AG04449 (cell line): ENCODE results near the gene CENPV.

Experiments
- CTCF ChIA-PET: fragments of 350-600 bp; formaldehyde crosslinking; extraction: SDS; loops from one replicate; lab custom pipeline; 2021; ENCODE audit warnings: antibody characterized with exemption; lab: Yijun Ruan, JAX
- POLR2A ChIA-PET: fragments of 400-600, 350-600 bp; formaldehyde crosslinking; extraction: SDS; loops from one replicate; lab custom pipeline; 2020; ENCODE audit warnings: antibody characterized with exemption, inconsistent platforms; lab: Yijun Ruan, JAX
- DNase-seq: peaks from one replicate; pipeline ENCODE4 v3.0.0-alpha.2; 2010; ENCODE audit warnings: low read depth, low spot score
- H3K4me3 ChIP-seq: 2 replicates; pipeline ENCODE4 v1.5.1; 2011; ENCODE audit warnings: low read depth, mild to moderate bottlenecking, control low read depth, low read length
- CTCF ChIP-seq: IDR thresholded peaks from one replicate; pipeline ENCODE4 v1.5.1; 2011; ENCODE audit warnings: mild to moderate bottlenecking, moderate library complexity, low read length, control low read depth, inconsistent platforms; ENCODE audit not compliant: insufficient read depth; ENCODE audit errors: missing control alignments

CENPV gene

GRCh38 chr17:16345565-16345964 is 7.7 kb downstream of the CENPV start:
- H3K4me3 ChIP-seq = no peak overlapping the region
- no peak for TF ChIP-seq CTCF
- ChIA-PET POLR2A (no interaction called here), CTCF (interaction anchor here (1.4 to 3.5 kb wide), 3 partner anchors 8 to 19 kb away, joined by 5 to 31 read pairs (median 14); partner anchors contain the start of gene CENPV)
- no peak for DNase-seq

- no peak for DNase-seq
- no peak overlapping the region for H3K4me3 ChIP-seq
- TF ChIP-seq CTCF = no peak
- CTCF ChIA-PET = interaction anchor here (2.4 to 3.5 kb wide), 3 partner anchors 9 to 21 kb away, joined by 14 to 31 read pairs (median 25); partner anchors contain the start of gene CENPV
- POLR2A ChIA-PET = interaction anchor here (0.6 kb wide), 1 partner anchor 14 kb away, joined by 3 read pairs; no protein-coding TSS in a partner anchor
These were observed 9.7 kb downstream of the CENPV start for GRCh38 chr17:16343569-16343968.

- POLR2A ChIA-PET = no interaction called here
- H3K4me3 ChIP-seq = no peak overlapping the region
- TF ChIP-seq CTCF = no peak
- no peak for DNase-seq
- CTCF ChIA-PET = interaction anchor here (3.3 to 3.5 kb wide), 2 partner anchors 10 to 21 kb away, joined by 25 to 31 read pairs; partner anchors contain the start of gene CENPV
These were observed 10.3 kb downstream of the CENPV start for GRCh38 chr17:16342979-16343378.

- no peak overlapping the region for H3K4me3 ChIP-seq
- TF ChIP-seq CTCF = no peak
- ChIA-PET POLR2A (no interaction called here), CTCF (interaction anchor here (1.3 to 3.3 kb wide), 3 partner anchors 10 to 24 kb away, joined by 3 to 25 read pairs (median 4); partner anchors contain the start of gene CENPV)
- DNase-seq = no peak
These were observed 13.3 kb downstream of the CENPV start for GRCh38 chr17:16339959-16340358.

- no peak for DNase-seq
- no peak overlapping the region for H3K4me3 ChIP-seq
- CTCF ChIA-PET = interaction anchor here (1.3 to 1.5 kb wide), 2 partner anchors 10 to 24 kb away, joined by 3 to 4 read pairs; no protein-coding TSS in a partner anchor
- no peak for TF ChIP-seq CTCF
- POLR2A ChIA-PET = no interaction called here
These were observed 13.9 kb downstream of the CENPV start for GRCh38 chr17:16339402-16339801.

GRCh38 chr17:16338391-16338790 is 14.9 kb downstream of the CENPV start:
- no peak overlapping the region for H3K4me3 ChIP-seq
- CTCF ChIA-PET = interaction anchor here (0.9 to 1.1 kb wide), 5 partner anchors 11 to 34 kb away, joined by 3 to 4 read pairs (median 3); partner anchors contain the start of gene CENPV
- POLR2A ChIA-PET = no interaction called here
- DNase-seq = no peak
- TF ChIP-seq CTCF = no peak
